SU-DHL-6 (cell line): ENCODE measurements around the gene RNFT2.

Experiments
- H2AFZ ChIP-seq: fragments of 200-600 bp; sonication (generic); 2 replicates; pipeline ENCODE4 v1.6.1; 2014; ENCODE audit warnings: low read depth, mild to moderate bottlenecking, moderate library complexity, mixed read lengths, antibody characterized with exemption, low read length; ENCODE audit not compliant: severe bottlenecking
- H3F3A ChIP-seq: fragments of 200-600 bp; shearing (Covaris generic); 2 replicates; pipeline ENCODE4 v1.6.0; 2016; ENCODE audit warnings: antibody characterized with exemption, mild to moderate bottlenecking; ENCODE audit not compliant: insufficient read depth
- H3K27ac ChIP-seq: fragments of 200-600 bp; sonication (generic); 2 replicates; pipeline ENCODE4 v1.5.1; 2016; ENCODE audit warnings: low read depth, mild to moderate bottlenecking, low read length, moderate library complexity, mixed read lengths
- H3K27me3 ChIP-seq: fragments of 200-600 bp; sonication (generic), shearing (Covaris generic); 2 replicates; pipeline ENCODE4 v1.6.0; 2014; ENCODE audit warnings: mild to moderate bottlenecking, low read length
- H3K36me3 ChIP-seq: fragments of 200-600 bp; sonication (generic); 2 replicates; pipeline ENCODE4 v1.6.1; 2014; ENCODE audit warnings: mild to moderate bottlenecking, low read length, mixed read lengths
- H3K4me2 ChIP-seq: fragments of 300-600, 200-600 bp; shearing (Covaris generic), sonication (generic); 2 replicates; pipeline ENCODE4 v1.6.0; 2014; ENCODE audit warnings: low read length, low read depth, mild to moderate bottlenecking; ENCODE audit not compliant: poor library complexity, severe bottlenecking
- H3K4me3 ChIP-seq: fragments of 200-600 bp; sonication (generic); 2 replicates; pipeline ENCODE4 v1.5.1; 2014; ENCODE audit warnings: antibody characterized with exemption, low read length, mild to moderate bottlenecking, mixed read lengths; ENCODE audit not compliant: insufficient read depth, poor library complexity, severe bottlenecking
- H3K79me2 ChIP-seq: fragments of 200-600 bp; sonication (generic); 2 replicates; pipeline ENCODE4 v1.6.1; 2014; ENCODE audit warnings: mild to moderate bottlenecking, low read length, moderate library complexity; ENCODE audit not compliant: insufficient read depth
- H3K9ac ChIP-seq: fragments of 200-600 bp; sonication (generic); 2 replicates; pipeline ENCODE4 v1.7.0; 2014; ENCODE audit warnings: mild to moderate bottlenecking, low read length
- H3K9me2 ChIP-seq: fragments of 200-600 bp; sonication (generic); replicated peaks from 2 replicates; pipeline ENCODE4 v1.6.1; 2014; ENCODE audit warnings: low read length; ENCODE audit not compliant: insufficient read depth
- H3K9me3 ChIP-seq: fragments of 200-600 bp; sonication (generic); 2 replicates; pipeline ENCODE4 v1.6.1; 2014; ENCODE audit warnings: low read length, mixed read lengths; ENCODE audit not compliant: insufficient read depth
- H4K20me1 ChIP-seq: fragments of 200-600 bp; sonication (generic); 2 replicates; pipeline ENCODE4 v1.6.1; 2014; ENCODE audit warnings: low read depth, mild to moderate bottlenecking, antibody characterized with exemption, low read length, moderate library complexity, mixed read lengths
- EZH2phosphoT487 ChIP-seq: fragments of 200-600 bp; sonication (generic), shearing (Covaris generic); conservative IDR thresholded peaks from 2 replicates; pipeline ENCODE4 v1.6.1; 2018; ENCODE audit warnings: mild to moderate bottlenecking, antibody characterized with exemption, low read length, moderate library complexity, mixed read lengths
- TF ChIP-seq, protein P1 (sequence below): fragments of 200-600 bp; sonication (generic); IDR thresholded peaks from one replicate; pipeline ENCODE4 v1.5.1; 2017; ENCODE audit warnings: antibody characterized with exemption, mild to moderate bottlenecking, low read length, moderate library complexity; ENCODE audit not compliant: insufficient read depth, poor library complexity, severe bottlenecking

The RNFT2 gene

DNA sequence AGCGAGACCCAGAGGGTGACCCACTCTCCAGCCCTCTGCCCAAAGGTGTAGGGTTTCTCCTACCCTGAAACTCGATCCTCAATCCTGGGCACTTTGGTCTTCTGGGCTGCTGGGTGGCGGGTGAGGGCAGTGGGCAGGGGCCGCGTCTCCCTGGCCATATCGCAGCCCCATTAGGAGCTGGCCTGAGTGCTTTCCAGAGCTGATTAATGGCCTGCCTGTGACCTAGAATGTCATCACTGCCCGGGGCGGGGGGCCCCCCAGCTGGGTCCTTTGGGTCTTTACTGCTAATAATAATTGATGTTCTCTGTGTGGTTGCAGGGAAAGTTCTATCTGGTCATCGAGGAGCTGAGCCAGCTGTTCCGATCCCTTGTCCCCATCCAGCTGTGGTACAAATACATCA lies 95.4 kb downstream of the RNFT2 start:
- H3K4me2 ChIP-seq: no peak overlapping the region
- H3K36me3 ChIP-seq: no peaks in the 10 kb centered on the region
- no peak for TF ChIP-seq EZH2phosphoT487
- TF ChIP-seq, protein P1, sequence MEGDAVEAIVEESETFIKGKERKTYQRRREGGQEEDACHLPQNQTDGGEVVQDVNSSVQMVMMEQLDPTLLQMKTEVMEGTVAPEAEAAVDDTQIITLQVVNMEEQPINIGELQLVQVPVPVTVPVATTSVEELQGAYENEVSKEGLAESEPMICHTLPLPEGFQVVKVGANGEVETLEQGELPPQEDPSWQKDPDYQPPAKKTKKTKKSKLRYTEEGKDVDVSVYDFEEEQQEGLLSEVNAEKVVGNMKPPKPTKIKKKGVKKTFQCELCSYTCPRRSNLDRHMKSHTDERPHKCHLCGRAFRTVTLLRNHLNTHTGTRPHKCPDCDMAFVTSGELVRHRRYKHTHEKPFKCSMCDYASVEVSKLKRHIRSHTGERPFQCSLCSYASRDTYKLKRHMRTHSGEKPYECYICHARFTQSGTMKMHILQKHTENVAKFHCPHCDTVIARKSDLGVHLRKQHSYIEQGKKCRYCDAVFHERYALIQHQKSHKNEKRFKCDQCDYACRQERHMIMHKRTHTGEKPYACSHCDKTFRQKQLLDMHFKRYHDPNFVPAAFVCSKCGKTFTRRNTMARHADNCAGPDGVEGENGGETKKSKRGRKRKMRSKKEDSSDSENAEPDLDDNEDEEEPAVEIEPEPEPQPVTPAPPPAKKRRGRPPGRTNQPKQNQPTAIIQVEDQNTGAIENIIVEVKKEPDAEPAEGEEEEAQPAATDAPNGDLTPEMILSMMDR: no peak
- H3K9ac ChIP-seq: no peak overlapping the region
- H3K9me2 ChIP-seq: no peaks in the 10 kb centered on the region
- no peaks in the 10 kb centered on the region for H3K79me2 ChIP-seq
- no peak overlapping the region for H3K27ac ChIP-seq
- no peaks in the 10 kb centered on the region for H3K27me3 ChIP-seq
- H2AFZ ChIP-seq: no peak overlapping the region
- H4K20me1 ChIP-seq: no peaks in the 10 kb centered on the region
- H3F3A ChIP-seq: no peaks in the 10 kb centered on the region
- H3K9me3 ChIP-seq: no peaks in the 10 kb centered on the region
- H3K4me3 ChIP-seq: no peak overlapping the region

DNA sequence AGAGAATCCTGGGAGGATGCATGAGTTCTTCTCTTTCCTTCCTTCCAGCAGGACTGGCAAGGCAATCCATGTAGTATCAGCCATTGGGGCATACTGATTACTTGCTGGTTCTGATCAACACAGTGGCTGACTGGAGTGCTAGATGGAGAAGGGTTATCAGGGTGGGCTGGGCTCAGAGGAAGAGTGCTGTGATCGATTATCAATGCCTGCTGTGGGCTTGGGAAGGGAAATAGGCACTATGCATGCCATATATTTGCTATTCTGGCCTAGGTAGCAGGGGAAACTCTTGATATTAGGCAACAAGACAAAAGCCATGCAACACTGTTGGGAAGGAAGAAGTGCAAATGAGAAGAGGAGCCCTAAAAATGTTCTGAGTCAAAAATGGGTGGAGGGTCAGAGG lies 97.4 kb downstream of the RNFT2 start:
- Histone ChIP-seq H3K27ac (no peak overlapping the region), H3K4me2 (no peak overlapping the region), H2AFZ (no peak overlapping the region), H3K79me2 (no peaks in the 10 kb centered on the region), H4K20me1 (no peaks in the 10 kb centered on the region), H3K9me2 (no peaks in the 10 kb centered on the region), H3K36me3 (no peaks in the 10 kb centered on the region), H3F3A (no peaks in the 10 kb centered on the region), H3K9me3 (no peaks in the 10 kb centered on the region), H3K9ac (no peak overlapping the region), H3K4me3 (no peak overlapping the region), H3K27me3 (no peaks in the 10 kb centered on the region)
- TF ChIP-seq EZH2phosphoT487: no peak
- TF ChIP-seq, protein P1: no peak

DNA sequence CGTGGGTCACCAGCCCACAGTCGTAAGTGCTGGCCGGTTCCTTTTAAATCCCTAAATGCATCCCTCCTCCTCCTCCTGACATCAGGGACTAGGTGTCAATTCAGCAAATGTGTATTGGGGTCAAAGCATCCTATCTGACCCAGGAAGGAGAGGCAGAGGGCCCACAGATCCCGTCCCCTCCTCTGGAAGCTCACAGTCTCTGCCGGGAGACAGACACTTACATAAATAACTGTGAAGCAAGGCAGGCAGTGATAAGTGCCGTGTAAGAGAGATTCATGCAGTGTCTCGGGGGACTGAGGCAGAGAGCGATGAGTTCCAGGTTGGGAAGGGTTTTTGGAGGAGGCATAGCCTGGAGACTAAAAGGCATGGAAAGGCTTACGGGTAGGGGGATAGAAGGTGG lies 99.0 kb downstream of the RNFT2 start:
- no peak overlapping the region for H3K4me3 ChIP-seq

More for the DNA sequence above, 99.0 kb downstream of the RNFT2 start:
- Histone ChIP-seq H3K9me2 (no peaks in the 10 kb centered on the region), H3K9me3 (no peaks in the 10 kb centered on the region), H3K27me3 (no peaks in the 10 kb centered on the region), H4K20me1 (no peaks in the 10 kb centered on the region), H3F3A (no peaks in the 10 kb centered on the region), H3K27ac (no peak overlapping the region), H3K9ac (no peak overlapping the region), H3K79me2 (no peaks in the 10 kb centered on the region), H3K36me3 (no peaks in the 10 kb centered on the region), H3K4me2 (no peak overlapping the region), H2AFZ (no peak overlapping the region)
- TF ChIP-seq, protein P1: no peak
